Neural cell (in vitro differentiated cells): ENCODE results near the gene UTP14A.

ENCODE experiments used
- EP300 ChIP-seq: fragments of 450-650 bp; conservative IDR thresholded peaks from 2 replicates; pipeline ENCODE4 v1.6.1; 2014; ENCODE audit warnings: antibody characterized with exemption, mild to moderate bottlenecking, moderate library complexity; ENCODE audit not compliant: poor library complexity, severe bottlenecking
- EZH2 ChIP-seq: fragments of 200-600, 300-800 bp; shearing (Covaris generic), sonication (generic); IDR thresholded peaks from 2 replicates; pipeline ENCODE4 v1.6.1; 2014; ENCODE audit warnings: antibody characterized with exemption, low read length, borderline replicate concordance, mild to moderate bottlenecking; ENCODE audit not compliant: insufficient read depth, poor library complexity, severe bottlenecking
- MXI1 ChIP-seq: fragments of 450-650 bp; conservative IDR thresholded peaks from 2 replicates; pipeline ENCODE4 v1.6.1; 2014; ENCODE audit warnings: antibody characterized with exemption, mild to moderate bottlenecking; ENCODE audit not compliant: poor library complexity, severe bottlenecking
- POLR2AphosphoS5 ChIP-seq: IDR thresholded peaks from 2 replicates; pipeline ENCODE4 v1.6.1; 2012
- RAD21 ChIP-seq: fragments of 450-650 bp; conservative IDR thresholded peaks from 2 replicates; pipeline ENCODE4 v1.6.1; 2014; ENCODE audit warnings: antibody characterized with exemption, mild to moderate bottlenecking, moderate library complexity
- SMC3 ChIP-seq: fragments of 450-650 bp; conservative IDR thresholded peaks from 2 replicates; pipeline ENCODE4 v1.6.1; 2014; ENCODE audit warnings: antibody characterized with exemption, mild to moderate bottlenecking, moderate library complexity; ENCODE audit not compliant: poor library complexity
- TAF1 ChIP-seq: IDR thresholded peaks from 2 replicates; pipeline ENCODE4 v1.6.1; 2012; ENCODE audit warnings: low read depth
- TF ChIP-seq, protein P1 (sequence below): fragments of 450-650 bp; IDR thresholded peaks from 2 replicates; pipeline ENCODE4 v1.5.1; 2014; ENCODE audit warnings: antibody characterized with exemption, mild to moderate bottlenecking, moderate library complexity; ENCODE audit not compliant: poor library complexity, severe bottlenecking

- TF ChIP-seq, protein P1, sequence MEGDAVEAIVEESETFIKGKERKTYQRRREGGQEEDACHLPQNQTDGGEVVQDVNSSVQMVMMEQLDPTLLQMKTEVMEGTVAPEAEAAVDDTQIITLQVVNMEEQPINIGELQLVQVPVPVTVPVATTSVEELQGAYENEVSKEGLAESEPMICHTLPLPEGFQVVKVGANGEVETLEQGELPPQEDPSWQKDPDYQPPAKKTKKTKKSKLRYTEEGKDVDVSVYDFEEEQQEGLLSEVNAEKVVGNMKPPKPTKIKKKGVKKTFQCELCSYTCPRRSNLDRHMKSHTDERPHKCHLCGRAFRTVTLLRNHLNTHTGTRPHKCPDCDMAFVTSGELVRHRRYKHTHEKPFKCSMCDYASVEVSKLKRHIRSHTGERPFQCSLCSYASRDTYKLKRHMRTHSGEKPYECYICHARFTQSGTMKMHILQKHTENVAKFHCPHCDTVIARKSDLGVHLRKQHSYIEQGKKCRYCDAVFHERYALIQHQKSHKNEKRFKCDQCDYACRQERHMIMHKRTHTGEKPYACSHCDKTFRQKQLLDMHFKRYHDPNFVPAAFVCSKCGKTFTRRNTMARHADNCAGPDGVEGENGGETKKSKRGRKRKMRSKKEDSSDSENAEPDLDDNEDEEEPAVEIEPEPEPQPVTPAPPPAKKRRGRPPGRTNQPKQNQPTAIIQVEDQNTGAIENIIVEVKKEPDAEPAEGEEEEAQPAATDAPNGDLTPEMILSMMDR, result no peak
- TF ChIP-seq EP300 (no peak), TAF1 (no peak), RAD21 (no peak), POLR2AphosphoS5 (no peak), SMC3 (no peak), MXI1 (no peak), EZH2 (no peak)
Measured at GRCh38 chrX:129931411-129932015, 25.5 kb downstream of the UTP14A start.
